NCI-H510A (cell line): Measurements from ENCODE around the gene ADORA2B.
"Not testable (repeated sequence)": the region's sequence is repeated elsewhere in the genome, so short reads cannot be mapped to it uniquely, and the experiment has no call there.

Experiments
- DNase-seq: peaks from one replicate; lab custom pipeline; 2025; lab: John Stamatoyannopoulos, UW

ADORA2B gene

DNA sequence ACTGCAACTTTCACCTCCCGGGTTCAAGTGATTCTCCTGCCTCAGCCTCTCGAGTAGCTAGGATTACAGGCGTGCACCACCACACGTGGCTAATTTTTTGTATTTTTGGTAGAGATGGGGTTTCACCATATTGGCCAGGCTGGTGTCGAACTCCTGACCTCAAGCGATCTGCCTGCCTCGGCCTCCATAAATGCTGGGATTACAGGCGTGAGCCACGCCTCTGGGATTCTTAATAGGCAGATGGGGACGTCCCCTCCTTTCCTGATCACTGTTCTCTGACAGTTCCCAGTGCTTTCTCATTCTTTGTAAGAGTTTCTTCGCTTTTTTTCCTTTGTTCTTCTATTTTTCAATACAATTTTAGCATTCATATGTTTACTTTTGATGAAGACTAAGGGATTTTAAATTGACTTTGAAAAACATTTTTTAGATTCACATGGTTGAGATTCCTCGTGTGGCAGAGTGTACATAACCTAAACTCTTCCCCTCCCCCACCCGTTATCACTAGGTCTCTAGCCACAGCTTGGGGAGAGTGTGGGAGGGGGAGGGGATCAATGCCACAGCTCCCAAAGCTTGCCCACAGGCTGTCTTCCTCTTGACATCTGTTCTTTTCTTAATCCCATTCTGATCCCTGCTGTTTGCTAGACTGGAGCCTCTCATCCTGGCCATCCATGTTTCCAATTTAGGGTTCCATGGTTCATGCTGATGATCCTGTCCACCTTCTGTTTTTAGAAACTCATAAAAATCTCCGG, 11.0 kb downstream of the ADORA2B start:
- DNase-seq = no peak

GRCh38 chr17:15957206-15957605, 12.3 kb downstream of the ADORA2B start:
- no peak for DNase-seq

DNA sequence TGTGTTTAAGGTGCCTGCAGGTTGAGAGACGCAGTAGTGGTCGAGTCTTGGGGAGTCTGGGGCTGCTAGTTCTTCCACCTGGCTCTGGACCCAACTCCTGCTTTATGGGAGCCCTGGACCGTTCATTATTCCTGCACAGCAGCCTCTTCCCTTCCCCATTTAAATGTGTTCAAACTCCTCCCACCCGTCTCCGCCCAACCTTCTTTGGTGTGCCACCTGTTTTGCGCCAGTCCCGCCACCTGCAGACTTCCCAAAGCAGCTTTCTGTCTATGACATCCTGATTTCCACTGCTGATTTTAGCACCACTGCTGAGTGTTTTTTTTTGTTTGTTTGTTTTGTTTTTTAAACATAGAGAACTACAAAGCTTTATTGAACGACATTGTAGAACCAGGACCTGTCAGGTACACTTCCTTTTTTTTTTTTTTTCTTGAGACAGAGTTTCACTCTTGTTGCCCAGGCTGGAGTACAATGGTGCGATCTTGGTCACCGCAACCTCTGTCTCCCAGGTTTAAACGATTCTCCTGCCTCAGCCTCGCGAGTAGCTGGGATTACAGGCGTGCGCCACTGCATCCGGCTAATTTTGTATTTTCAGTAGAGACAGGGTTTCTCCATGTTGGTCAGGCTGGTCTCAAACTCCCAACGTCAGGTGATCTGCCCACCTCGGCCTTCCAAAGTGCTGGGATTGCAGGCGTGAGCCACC, 12.8 kb downstream of the ADORA2B start:
- no peak for DNase-seq

GRCh38 chr17:15958484-15958854, 13.5 kb downstream of the ADORA2B start:
- no peak for DNase-seq

DNA sequence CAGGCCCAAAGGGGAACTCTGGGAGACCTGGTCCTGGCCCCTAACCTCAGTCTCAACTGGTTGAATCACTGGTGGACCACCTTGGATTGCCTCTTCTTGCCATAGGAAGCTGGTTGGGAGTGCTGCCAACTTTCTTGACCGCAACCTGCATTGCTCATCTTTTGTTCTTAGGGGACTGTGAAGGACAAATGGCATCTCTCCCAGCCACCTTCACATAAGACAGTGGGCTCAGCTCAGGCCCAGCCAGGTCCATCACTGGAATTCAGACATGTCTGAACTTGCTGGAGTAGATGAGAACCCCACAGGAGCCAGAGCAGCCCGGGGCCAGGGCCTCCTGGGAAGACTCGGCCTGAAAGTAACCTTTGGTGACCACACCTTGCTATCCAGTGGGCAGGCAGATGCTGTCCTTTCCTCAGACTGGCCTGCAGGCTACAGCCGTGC, 18.8 kb downstream of the ADORA2B start:
- DNase-seq = no peak

GRCh38 chr17:15965528-15965927, 20.6 kb downstream of the ADORA2B start:
- DNase-seq = no peak

GRCh38 chr17:15966183-15966878, 21.4 kb downstream of the ADORA2B start:
- peak; percentile 76 for DNase-seq

DNA sequence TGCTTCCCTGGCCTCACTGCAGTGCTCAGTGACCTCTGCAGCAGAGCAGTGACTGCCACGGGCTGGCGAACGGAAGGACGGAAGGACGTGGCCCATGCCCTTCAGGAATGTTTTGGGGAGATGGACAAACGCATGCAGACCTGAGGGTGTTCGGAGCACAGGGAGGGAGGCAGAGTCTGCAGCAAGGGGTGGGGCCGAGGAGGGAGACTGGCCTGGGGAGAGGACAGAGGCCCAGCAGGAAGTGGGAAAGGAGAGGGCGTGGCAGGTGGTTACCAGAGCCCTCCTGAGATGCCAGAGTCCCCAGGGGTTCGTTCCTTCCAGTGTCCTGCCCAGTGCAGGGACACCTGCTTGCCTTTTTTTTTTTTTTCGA, 21.9 kb downstream of the ADORA2B start:
- peak; percentile 33 for DNase-seq

- DNase-seq = no peak
These were observed 22.9 kb downstream of the ADORA2B start for GRCh38 chr17:15967706-15968399.

GRCh38 chr17:15969463-15969862, 24.5 kb downstream of the ADORA2B start:
- no peak for DNase-seq

- DNase-seq = no peak
These were observed 25.6 kb downstream of the ADORA2B start for GRCh38 chr17:15970500-15970899.

GRCh38 chr17:15971098-15971678, 26.3 kb downstream of the ADORA2B start:
- no peak for DNase-seq

GRCh38 chr17:15971882-15972281, 27.0 kb downstream of the ADORA2B start:
- no peak for DNase-seq

DNA sequence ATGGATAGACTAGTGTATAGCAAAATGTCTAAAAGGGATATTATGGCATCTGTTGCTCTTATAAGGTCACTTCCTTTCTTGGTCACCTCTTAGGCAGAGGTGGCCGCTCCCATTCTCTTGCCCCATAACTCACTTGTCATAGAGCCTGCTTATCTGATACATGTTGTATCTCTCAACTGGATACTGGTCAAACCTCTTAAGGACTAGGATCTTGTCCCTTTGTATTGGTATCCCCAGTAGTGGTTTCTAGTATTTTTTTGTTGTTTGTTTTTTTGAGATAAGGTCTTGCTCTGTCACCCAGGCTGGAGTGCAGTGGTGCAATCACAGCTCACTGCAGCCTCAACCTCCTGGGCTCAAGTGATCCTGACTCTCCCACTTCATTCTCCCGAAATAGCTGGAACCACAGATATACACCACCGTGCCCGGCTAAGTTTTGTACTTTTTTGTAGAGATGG, 27.6 kb downstream of the ADORA2B start:
- DNase-seq = no peak

DNA sequence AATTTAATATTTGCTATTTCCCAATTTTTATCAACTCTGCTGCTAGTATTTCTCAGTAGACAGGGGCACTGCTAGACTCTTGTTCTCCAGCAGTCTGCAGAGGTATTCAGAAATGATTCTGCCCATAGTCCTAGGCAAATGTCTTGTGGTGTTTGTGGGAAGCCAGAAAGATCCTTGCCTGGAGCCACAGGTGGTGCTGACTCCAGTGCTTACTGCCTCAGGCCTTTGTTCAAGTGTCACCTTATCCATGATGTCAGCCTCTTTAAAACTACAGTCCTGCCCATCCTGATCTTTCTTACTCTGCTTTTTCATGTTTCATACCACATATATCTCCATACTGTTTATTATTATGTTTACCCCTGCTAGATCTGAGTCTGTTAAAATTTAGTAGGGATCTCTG, 28.1 kb downstream of the ADORA2B start:
- DNase-seq = no peak

- no peak for DNase-seq
These were observed 28.9 kb downstream of the ADORA2B start for GRCh38 chr17:15973834-15974233.

DNA sequence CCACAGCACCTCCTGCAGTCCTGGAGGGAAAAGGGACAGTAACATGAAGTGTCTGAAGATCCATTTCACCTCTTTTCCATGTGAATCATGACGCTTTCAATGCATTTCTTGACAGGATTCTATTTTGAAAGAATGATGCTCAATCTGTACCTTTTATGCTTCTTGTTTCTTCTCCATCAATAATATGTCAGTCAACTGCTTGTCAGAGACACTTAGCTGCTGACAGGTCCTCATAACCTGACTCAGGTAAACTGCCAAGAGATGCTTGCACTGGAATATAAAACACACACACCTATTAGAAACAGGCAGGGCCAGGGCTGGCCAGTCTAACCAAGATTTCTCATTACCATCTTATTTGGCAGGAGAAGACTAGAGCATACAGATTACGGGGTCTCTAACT, 33.0 kb downstream of the ADORA2B start:
- no peak for DNase-seq

GRCh38 chr17:15978606-15979005, 33.7 kb downstream of the ADORA2B start:
- no peak for DNase-seq

DNA sequence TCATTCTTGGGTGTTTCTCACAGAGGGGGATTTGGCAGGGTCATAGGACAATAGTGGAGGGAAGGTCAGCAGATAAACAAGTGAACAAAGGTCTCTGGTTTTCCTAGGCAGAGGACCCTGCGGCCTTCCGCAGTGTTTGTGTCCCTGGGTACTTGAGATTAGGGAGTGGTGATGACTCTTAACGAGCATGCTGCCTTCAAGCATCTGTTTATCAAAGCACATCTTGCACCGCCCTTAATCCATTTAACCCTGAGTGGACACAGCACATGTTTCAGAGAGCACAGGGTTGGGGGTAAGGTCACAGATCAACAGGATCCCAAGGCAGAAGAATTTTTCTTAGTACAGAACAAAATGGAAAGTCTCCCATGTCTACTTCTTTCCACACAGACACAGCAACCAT, 34.1 kb downstream of the ADORA2B start:
- DNase-seq = not testable (repeated sequence)

GRCh38 chr17:15981208-15981607, 36.3 kb downstream of the ADORA2B start:
- no peak for DNase-seq

GRCh38 chr17:15981646-15982580, 37.0 kb downstream of the ADORA2B start:
- no peak for DNase-seq
